SH-SY5Y (cell line): ENCODE data around the gene LDLRAD2.

Experiments
- GATA2 ChIP-seq: IDR thresholded peaks from 2 replicates; pipeline ENCODE4 v1.6.1; 2011; ENCODE audit warnings: mild to moderate bottlenecking, low read depth, low read length
- GATA3 ChIP-seq: IDR thresholded peaks from 2 replicates; pipeline ENCODE4 v1.6.1; 2011; ENCODE audit warnings: low read depth, mild to moderate bottlenecking, low read length, moderate library complexity

DNA sequence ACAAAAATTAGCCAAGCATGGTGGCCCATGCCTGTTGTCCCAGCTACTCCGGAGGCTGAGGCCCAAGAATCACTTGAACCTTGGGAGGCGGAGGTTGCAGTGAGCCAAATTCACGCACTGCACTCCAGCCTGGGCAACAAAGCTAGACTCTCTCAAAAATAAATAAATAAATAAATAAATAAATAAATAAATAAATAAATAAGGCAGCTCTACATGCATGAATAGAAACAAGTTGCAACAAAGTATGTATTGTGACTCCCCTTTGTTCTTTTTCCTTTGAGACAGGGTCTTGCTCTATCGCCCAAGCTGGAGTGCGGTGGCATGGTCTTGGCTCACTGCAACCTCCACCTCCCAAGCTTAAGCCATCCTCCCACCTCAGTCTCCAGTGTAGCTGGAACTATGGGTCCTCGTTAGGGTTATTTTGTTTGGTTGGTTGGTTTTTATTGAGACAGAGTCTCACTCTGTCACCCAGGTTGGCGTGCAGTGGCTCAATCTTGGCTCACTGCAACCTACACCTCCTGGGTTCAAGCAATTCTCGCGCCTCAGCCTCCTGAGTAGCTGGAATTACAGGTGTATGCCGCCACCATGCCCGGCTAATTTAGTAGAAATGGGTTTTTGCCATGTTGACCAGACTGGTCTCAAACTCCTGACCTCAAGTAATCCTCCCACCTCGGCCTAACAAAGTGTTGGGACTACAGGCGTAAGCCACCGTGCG lies 37.1 kb upstream of the LDLRAD2 start:
- TF ChIP-seq GATA2 (no peak), GATA3 (no peak)
